GF-D8 (cell line): ENCODE measurements around the gene COL4A1.
"Not testable (repeated sequence)": the region's sequence is repeated elsewhere in the genome, so short reads cannot be mapped to it uniquely, and the experiment has no call there.

Experiments used
- DNase-seq: peaks from one replicate; lab custom pipeline; 2025; lab: John Stamatoyannopoulos, UW

COL4A1 gene

DNA sequence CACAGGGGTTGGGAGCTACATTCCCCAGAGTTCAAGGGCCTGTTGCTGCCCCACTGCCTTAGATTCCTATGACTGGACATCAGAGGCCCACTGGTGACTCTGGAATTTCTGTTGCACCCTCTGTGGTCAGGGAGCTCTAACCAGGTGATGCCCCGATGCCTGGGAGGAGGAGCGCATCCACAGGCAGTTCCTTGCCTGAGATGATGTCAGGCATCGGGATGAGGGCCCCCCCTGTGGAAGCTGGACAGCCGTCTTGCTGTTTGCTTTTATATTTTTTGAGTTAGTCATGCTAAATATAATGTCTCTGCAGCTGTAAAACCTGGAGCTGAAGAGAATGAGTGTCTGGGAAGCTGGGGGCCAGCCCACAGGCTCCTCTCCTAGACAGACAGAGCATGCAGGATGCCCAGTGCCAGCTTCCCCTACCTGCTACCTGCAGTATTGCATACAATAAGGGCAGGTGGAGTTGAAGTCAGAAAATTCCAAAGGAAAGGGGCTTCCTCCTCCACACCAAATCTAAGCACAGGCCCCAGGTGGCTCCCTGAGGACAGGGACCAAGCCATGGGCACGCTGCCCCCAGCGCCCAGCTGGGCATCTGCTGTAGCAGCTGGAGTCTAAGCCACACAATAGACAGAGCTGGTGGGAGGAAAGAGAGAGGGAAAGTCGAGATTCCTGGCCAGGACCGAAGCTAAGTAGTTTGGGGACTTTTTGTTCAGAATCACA, 16.4 kb upstream of the COL4A1 start:
- no peak for DNase-seq

DNA sequence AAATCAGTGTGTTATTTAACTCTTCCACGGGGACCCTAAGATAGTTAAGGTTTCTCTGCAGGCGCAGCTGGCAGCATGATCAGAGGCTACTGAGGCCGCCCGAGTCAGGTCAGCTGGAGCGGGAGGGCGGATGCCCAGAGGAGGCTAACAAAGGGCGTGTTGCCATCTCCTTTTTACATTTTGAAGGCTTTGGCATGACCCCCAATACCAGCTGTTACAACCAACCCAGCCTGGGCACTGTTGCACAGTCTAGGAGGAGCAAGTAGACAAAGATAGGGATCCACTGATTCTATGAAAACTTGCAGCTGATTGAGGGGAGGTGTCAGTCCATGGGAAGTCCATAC, 15.8 kb upstream of the COL4A1 start:
- no peak for DNase-seq

DNA sequence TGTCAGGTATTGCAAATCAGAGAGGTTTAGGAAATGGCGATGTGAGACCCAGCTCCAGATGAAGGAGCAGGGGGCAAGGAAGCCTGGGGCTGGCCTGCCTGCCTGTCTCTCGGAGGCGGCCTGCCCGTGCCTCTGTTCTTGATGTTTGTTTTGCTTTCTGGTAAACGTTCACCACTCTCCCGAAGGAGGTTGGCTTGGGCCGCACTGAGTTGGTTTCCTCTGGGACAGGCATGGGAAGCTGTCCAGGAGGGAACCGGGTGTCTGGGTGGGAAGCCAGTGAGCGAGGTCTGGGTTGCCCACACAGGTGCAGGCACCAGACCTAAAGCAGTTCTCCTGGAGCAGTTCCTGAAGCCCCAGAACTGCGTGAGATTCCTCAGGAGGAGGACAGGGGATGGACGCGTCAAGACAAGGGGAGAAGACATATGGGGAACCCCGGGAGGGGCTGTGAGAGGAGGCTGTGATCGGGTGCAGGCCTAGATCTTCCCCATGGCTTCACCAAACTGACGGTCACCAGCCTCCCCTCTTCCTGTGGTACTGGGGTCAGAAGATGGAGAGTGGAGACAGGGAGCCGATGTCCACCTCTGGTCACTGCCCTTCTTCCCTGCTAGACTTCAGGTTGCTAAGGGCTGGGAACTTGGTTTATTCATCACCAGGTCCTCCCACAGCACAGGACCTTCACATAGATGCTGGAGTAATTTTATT, 15.3 kb upstream of the COL4A1 start:
- DNase-seq: no peak

DNA sequence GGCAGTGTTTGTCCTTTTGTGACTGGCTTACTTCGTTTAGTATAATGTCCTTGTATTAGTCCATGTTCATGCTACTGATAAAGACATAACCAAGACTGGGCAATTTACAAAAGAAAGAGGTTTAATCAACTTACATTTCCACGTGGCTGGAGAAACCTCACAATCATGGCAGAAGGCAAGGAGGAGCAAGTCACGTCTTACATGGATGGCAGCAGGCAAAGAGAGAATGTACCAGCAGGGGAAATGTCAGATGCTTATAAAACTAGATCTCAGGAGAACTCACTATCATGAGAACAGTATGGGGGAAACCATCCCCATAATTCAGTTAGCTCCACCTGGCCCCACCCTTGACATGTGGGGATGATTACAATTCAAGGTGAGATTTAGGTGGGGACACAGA, 14.6 kb upstream of the COL4A1 start:
- DNase-seq: not testable (repeated sequence)

DNA sequence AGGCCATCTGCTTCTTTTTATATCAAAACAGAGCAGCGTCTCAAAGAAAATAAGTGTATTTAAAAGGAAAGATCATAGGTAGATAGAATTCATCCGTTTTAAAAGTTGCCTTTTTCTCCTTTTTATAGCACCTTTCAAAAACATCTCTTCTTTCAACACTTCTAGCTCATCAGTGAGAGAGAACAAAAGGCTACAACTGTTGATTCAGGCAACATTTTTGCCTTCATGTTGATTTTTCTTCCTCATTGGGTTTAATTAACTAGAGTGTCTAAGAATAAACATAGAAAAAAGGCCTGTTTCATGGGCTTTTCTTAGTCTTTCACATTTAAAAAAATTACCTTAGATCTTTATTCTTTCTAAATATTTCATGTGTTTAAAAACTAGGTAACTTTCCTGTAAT, 13.7 kb upstream of the COL4A1 start:
- no peak for DNase-seq

DNA sequence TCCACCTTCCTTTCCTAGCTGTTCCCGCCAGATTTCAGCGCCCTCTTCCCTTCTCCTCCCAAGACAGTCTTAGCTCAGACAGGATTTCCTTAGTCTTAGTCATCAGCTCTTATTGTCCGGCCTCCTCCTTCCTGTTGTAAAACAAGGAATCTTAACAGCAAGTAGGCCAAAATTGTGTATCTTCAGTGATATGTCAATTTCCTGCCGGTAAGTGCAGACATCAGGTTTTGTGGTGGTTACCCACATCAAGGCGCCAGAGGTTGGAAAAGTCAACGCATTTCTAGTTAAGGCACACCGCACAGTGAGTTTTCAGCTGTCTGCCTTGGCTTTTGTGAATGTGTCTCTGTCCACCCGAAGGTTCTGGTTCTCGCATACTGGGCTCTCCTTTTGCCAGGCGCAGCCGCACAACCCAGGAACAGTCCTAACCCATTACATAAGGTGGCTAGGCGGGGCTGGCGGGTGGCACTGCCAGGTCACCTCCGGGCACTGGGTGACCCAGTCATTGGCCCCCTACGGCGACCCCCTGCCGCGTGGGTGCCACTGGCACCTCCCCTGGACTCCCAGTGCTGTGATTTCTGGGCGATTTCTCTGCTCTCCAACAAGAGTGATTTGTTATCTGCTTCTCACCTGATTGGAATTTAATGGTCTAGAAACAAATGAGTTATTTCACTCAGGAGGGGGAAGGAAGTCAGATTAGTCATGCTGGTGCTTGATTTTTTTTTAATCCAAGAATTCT, 13.0 kb upstream of the COL4A1 start:
- no peak for DNase-seq

DNA sequence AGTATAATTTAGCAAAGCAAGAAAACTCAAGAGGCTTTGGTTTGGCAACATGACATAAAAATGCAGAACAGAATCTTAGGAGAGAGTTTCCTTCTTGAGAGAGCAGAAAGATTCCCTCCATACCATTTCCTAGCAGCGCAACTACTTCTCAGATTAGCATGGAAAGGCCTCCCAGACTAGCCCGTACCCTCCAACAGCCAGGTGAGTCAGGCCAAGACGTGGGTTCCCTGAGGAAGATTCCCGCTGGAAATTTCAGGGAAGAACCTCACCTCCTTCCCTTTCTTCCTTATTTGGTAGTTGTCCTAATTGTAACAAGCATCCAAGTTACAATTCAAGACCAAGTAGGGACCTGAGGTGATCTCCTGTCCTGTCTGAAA, 12.4 kb upstream of the COL4A1 start:
- no peak for DNase-seq

DNA sequence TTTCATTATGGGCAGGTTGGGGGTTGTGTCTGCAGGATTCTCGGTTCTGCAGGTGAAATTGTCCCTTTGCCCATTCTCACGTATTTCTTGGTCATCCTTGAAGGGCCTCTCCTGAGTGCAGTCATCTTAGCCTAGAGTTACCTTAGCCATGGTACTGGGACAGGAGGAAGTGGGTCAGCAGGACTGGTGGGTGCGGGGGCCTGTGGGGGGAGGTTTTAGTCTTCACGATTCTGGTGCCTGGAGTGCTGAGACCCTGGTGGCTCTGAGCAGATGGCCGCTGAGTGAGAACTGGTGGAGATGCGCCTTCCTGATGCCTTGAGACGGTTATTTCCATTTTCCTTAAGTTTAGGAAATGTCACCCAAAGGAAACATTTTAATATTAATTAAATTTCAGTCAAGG, 12.0 kb upstream of the COL4A1 start:
- no peak for DNase-seq

DNA sequence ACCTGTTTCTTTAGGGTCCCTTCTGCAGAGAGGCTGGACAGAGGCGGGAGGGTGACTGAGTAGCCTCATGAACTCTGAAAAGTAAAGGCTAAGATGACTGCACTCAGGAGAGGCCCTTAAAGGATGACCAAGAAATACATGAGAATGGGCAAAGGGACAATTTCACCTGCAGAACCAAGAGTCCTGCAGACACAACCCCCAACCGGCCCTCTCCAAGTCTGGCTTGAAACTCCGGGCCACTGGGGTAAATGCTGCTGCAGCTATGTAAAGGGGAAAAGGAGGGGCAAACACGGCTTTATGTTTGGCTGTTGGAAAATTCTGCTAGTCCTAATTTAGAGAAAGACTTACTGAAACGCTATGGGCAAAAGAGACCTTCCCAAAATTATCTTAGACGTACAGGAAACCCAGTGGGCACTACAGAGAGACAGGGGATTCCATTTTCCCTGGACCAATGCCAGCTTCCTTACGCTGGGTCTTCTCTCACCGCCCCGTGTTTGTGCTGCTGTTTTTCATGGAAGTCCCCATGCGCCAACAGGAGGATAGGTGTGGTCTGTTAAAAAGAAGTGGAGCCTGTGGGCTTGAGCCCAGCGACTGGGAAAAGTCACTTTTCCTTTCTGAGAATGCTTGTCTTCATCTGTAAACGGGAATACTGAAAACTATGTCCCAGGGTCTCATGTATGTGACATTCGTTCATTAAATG, 10.7 kb upstream of the COL4A1 start:
- DNase-seq: no peak

DNA sequence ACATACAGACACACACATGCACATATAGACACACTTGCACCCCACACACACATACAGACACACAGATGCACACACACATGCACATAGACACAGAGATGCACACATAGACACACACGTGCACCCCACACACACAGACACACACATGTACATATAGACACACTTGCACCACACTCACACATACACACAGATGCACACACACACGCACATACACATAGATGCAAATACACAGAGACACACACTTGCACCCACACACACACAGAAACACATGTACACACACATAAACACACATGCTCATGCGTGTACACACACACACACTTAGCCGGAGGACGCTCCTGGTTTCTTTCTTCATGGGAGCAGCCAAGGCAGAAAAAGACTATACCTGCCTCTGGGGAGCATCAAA, 10.1 kb upstream of the COL4A1 start:
- DNase-seq: no peak

DNA sequence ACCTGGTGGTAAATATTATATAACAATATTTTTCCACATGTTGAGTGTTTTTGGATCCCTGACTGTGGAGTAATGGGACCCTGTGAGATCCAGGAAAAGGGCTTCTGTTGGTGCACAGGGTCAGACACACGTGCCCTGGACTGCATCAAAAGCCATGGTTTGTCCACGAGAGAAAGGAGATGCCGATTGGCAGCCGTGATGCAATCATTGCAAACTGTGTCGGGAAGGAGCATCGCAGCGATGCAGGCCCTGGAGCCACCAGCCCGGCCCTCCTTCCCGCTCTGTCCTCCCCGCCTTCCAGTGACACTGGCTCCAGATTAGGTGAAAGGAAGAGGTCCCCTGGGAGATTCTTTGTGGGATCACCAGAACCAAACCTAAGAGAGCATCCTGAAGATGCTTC, 9.2 kb upstream of the COL4A1 start:
- DNase-seq: no peak

DNA sequence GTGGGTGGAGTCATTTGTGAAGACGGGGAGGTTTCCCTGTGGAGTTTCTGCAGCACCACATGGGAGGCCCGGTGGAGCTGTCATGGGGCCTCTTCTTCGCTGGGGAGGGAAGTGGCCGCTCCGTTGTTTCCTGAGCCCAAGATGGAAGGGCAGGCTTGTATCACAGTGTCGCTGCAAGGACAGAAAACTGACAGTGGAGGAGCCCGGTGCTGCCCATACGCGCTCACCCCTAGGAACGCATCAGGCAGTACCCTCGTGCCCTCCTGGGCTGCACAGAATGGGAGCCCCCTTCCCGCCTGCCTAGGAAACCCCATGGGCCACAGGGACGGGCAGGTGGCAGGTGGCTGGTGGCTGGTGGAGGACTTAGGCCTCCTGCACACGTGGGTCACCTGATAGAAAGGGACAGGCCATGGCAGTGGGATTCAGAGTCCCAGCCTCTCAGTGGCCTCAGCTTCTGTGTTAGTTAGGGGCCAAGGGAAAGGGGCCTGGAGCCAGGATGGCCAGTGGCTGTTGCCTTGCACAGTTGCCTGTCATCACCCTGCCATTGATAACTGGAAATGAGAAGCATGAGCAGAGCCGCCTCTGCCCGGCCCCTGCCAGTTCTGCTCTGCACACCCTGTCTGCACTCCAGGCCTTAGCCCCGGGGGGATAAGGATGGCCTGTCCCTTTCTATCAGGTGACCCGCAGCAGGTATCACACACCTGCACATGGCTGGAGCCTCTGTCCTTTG, 7.7 kb upstream of the COL4A1 start:
- DNase-seq: no peak

DNA sequence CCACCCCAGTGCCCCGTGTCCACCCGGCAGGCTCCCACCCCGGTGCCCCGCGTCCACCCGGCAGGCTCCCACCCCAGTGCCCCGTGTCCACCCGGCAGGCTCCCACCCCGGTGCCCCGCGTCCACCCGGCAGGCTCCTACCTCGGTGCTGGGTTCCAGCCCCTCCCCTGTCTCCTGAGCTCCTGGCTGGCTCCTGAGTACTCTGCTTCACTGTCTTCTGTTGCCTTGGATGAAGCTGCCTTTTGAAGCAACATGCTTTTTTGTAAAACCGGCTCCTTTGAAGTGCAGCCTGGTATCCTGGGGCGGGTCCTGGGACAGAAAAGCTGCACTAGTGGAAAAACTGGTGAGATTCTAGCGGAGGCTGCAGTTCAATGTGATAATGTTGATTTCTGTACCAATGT, 6.8 kb upstream of the COL4A1 start:
- DNase-seq: not testable (repeated sequence)

DNA sequence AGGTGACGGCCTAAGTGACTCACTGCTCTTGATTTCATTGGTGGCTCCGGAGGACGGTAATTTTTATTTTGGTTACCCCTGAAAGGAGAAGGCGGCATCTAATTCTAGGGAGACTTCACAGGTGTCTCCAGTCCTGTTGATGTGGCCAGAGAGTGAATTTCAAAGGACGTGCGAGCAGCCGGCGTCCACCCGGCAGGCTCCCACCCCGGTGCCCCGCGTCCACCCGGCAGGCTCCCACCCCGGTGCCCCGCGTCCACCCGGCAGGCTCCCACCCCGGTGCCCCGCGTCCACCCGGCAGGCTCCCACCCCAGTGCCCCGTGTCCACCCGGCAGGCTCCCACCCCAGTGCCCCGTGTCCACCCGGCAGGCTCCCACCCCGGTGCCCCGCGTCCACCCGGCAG, 6.3 kb upstream of the COL4A1 start:
- DNase-seq: not testable (repeated sequence)

DNA sequence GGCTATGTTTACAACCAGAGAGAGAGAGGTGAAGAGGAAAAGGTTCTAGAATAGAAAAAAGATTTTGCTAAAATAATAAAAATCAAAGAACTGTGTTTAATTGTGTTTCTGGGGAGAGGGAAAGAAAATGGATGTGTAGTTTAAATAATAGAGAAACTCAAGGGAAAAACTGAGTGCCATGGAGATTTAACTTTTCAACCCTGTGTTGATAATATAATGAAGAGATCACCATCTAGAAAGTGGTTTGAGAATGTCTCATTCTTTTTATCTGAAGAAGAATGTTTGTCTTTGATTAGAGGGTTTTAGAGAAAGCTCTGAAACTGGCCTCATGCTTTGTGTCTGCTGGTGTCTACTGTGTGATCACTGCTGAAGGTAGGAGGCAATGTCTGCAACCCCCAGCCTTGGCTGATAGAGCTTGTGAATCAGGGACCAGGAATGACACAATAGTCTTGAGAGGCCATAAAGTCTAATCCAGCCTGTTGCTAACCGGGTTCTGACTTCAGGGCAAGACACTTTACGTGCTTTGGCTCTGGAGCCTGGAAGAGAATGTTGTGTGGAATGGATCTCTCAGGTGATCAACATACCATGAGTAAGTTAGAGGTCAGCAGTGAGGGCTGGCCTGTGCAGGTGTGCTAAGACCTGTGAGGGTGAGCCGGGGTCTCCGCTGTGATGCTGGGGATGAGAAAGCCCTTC, 5.5 kb upstream of the COL4A1 start:
- no peak for DNase-seq

DNA sequence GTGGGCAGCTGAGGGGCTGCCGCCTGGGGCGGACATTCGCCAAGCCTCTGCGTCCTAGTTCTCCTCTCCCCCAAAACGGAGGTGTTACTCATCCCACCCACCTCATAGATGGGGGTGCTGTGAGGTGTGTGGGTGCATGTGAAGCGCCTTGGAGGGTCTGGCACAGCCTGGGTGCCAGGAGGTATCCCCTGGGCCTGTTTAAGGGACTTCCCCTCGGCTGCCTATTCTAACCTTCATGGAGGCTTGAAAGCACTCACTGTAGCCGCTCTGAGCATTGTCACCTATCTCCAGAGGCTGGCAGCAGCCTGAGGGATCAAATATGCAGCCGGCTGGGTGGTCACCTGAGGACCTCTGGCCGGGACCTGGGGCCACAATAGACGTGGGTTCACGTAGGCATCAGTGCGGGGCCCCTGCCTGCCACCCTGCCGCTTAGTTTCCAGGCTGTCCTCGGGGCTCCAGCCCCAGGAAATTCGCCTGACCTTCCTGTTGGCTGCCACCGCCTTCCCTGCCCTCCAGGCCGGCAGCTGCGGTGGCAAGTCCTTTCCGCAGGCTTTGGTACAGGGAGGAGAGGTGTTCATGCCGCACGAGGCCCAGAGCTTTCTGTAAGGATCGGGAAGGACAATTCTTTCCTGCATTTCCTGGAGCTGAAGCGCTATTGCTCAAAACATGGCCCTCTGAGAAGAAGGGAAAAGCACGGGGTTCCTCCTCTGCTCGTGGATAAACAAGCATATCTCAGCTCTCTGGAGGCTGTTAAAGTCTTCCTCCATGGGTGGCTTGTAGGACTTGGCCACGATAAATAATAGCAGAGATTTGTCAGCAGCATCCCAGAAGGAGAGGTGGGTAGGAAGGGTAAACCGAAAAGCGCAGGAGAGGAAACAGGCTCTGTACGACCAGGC, 4.7 kb upstream of the COL4A1 start:
- DNase-seq: no peak

DNA sequence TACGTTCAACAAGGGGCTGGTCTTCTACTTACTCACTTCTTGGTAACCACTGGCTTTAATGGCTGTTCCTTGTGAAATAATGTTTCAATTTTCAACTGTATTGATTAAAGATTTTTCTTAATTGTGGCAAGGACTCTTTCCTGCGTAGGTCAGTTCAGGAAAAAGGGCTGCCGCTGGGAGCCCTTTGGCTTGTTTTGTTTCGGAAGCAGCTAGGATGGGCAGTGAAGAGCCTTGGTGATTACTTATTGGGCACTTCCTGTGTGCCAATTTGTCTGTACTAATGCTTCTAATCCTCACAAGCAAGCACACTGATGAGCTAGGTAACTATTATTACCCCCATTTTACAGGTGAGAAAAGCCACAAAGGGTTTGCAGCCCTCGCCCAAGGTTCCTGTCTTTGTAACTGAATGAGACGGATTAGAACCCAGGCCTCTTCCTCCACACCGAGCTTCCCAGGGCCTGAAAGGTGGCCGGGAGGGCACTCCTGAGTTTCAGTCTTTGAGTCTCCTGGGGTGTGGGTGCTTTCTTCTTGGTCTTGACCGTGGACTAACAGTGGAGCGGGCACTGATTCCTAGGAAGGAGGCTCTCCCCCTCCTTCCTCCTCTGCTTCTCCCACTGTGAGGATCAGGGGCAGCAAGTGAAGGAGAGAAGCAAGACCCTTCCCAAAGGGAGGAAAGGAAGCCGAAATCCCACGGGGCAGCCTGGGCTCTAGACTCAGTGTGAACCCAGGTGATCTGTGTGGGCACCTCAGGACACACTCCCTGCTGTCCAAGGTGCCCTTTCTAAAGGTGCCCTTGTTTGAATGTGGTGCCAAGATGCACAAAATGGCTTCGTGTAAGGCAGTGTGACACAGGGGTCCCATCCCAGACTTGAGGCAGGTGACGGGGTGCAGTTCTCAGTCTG, 3.8 kb upstream of the COL4A1 start:
- no peak for DNase-seq

DNA sequence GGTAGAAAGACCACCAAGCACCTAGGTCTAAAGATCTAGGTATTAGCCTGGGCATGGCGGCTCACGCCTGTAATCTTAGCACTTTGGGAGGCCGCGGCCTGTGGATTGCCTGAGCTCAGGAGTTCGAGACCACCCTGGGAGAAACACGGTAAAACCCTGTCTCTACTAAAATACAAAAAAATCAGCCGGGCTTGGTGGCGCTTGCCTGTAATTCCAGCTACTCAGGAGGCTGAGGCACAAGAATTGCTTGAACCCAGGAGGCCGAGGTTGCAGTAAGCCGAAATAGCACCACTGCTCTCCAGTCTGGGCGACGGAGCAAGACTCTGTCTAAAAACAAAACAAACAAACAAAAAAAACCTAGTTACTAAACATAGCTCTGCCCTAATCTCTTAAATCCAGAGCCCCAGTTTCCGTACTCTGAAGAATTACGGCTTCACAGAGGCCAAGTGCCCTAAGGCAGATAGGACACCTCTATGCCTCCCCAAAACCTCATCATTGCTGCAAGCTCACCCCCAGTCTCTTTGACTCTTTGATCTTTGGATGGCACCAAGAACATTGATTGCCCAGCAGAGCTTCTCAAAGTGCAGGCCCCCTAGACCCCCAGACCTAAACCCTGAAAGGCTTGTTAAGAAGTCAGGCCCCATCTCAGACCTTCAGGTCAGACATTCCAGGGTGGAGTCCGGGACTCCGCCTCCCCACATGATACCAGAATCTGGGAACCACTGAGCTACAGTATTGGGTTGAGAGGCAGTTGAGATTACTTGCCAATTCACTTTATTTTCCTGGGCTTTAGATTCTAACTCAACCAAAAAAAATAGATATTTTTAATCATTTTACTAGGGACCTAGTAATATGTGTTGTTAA, 2.9 kb upstream of the COL4A1 start:
- DNase-seq: no peak
